HG03025 (cell line): Measurements from ENCODE around the gene DSCAM.
"Not testable (repeated sequence)": the region's sequence is repeated elsewhere in the genome, so short reads cannot be mapped to it uniquely, and the experiment has no call there.

Experiments
- ATAC-seq: cut with Tn5 transposase; IDR thresholded peaks from one replicate; pipeline ENCODE4 v1.9.1; 2021; ENCODE audit warnings: mild to moderate bottlenecking, moderate library complexity; ENCODE audit not compliant: unreplicated experiment, low FRiP score

Gene DSCAM

GRCh38 chr21:40474513-40474912 is 372.4 kb downstream of the DSCAM start:
- no peak for ATAC-seq

DNA sequence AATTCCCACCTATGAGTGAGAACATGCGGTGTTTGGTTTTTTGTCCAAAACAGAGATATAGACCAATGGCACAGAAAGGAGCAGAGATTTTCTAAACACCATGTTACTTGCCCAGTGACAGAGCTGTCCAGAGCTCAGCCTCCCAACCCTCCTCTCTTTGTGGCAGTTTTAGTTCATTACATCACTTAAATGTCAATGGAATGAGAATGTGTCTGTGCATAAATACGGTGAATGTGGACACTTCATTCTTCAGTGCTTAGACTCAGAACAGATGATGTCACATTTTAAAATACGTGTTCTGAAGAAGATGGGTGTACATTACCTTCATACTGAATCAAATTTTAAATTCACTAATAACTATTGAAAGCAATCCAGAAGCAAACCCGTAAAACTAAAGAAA is 374.9 kb downstream of the DSCAM start:
- no peak for ATAC-seq

DNA sequence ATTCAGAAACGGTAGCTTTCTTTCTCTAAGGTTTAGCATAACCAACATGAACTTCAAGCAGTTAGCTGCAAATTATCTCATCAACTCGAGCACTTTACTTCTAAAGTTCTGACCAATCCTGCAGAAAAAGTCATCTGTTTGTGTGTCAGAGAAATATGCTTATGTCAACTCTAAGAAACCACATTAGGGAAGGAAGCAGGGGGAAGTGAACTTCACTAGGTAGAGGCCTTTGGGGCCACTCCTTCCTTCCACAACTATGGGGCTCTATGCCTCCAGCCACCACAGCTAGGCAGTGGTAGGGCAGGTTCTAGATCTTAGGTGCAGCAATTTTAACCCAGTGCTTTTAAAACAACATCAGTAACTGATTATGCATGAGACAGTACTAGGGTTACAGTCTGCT is 375.9 kb downstream of the DSCAM start:
- no peak for ATAC-seq

DNA sequence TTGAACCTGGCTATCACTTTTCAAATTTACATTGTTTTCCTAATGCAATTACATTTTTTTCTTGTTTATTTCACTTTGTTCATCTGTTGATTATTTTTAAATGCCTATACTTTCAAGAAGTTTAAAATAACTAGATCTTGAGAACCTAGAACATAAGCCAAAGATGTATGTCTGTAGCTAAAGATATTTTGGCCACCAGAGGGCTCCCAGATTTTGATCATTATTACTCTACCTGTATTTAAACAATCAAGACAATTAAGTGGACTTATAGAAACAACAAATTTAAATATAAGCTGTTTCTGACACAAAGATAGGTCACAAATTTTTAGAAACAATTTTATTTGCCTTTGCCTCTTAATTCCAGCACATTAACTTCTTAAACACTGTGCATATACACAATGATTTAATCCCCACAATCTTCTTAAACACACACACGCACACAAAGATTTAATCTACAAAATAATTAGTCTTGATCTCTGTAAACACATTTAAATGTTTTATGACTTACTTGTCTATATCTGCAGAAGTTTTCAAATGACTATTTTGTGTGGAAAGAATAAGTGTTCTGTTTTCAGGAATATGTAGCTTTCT is 380.0 kb downstream of the DSCAM start:
- ATAC-seq, result no peak

- no peak for ATAC-seq
Observed at GRCh38 chr21:40465382-40465781, 381.6 kb downstream of the DSCAM start.

- ATAC-seq, result no peak
Observed at GRCh38 chr21:40463176-40463575, 383.8 kb downstream of the DSCAM start.

GRCh38 chr21:40461008-40461407 is 385.9 kb downstream of the DSCAM start:
- ATAC-seq, result no peak

GRCh38 chr21:40457741-40458140 is 389.2 kb downstream of the DSCAM start:
- no peak for ATAC-seq

- ATAC-seq, result no peak
Observed at GRCh38 chr21:40454057-40454456, 392.9 kb downstream of the DSCAM start.

DNA sequence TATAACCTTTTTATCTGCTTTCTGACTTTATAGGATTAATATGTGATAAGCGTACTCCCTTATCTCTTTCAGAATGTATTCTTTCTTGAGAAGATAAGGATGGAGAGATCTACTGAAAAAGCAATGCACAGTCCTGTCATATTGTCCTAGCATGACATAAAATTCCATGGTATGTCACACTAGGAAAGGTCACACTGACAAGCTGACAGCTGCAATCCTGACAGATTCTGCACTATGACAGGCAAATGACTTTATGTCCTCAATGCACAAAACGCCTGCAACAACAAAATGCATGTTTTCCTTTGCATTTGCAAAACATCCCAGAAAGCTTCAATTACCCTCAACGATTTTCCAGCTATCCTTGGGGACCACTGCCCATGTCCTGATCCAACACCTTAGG is 393.8 kb downstream of the DSCAM start:
- ATAC-seq, result no peak

DNA sequence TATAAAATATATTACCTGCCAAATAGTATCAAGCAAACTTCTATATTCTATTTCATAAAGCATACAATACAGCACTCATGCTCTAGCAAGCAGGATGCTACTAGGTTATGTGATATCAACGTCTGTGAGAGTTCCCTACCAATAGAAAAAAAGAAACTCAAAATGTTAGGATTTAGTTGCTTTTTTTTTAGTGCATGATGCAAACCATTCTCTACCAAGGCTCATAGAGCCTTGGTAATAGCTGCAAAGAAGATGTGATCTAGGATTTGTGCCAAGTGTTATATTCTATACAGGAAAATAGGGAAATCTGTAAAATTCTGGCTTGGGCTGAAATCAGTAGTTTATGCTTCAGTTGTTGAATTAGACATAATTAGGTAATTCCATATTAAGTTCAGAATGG is 394.4 kb downstream of the DSCAM start:
- ATAC-seq, result no peak

DNA sequence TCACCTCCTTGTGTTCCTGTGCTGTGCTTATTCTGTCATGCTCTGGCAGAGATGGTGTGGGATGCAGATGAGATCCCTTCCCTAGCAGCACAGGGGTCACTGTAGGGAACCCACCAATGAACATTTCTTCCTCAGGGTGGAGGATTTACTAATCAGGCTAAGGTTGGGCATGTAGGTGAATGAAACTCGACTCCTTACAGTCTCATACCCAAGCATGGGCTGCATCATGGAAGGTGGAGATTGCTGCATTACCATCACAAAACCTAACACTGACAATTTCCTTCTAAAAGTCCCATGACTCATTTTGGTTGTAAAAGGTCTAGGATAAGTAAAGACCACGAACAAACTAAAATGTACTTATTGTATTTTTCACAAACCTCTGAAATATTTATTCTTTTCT is 399.9 kb downstream of the DSCAM start:
- no peak for ATAC-seq

- ATAC-seq, result no peak
Observed at GRCh38 chr21:40445349-40445921, 401.5 kb downstream of the DSCAM start.

- not testable (repeated sequence) for ATAC-seq
Observed at GRCh38 chr21:40439581-40439980, 407.4 kb downstream of the DSCAM start.

DNA sequence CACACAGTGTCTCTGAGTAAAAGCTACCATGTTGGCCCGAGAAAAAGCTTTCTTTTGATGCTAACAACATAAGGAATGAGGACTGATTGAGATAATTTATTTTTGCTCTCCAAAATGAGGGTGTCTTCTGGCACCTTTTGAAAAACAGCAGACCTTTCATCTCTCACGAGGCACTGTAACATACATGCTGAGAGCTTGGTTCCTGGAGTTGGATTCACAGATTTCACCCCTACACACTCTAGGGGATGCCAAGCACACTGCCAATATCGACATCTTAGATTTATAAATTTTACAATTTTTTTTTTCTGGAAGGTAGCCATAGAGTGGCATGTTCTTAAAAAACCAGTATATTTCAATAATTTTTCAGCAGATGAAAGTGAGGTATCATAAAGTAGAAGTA is 408.3 kb downstream of the DSCAM start:
- no peak for ATAC-seq

- ATAC-seq, result no peak
Observed at GRCh38 chr21:40436261-40436660, 410.7 kb downstream of the DSCAM start.

DNA sequence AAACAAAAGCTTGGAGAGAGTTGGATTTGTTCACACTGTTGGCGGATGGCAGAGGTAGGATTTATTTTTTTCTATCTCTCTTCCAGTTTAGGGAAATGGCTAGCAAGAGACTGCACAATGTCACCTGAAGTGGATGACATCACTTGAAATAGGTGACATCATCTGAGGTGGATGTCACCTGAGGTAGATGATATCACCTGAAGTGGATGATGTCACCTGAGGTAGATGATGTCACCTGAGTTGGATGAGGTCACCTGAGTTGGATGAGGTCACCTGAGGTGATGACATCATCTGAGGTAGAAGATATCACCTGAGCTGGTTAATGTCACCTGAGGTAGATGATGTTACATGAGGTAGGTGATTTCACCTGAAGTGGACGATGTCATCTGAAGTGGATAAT is 413.4 kb downstream of the DSCAM start:
- ATAC-seq, result no peak

DNA sequence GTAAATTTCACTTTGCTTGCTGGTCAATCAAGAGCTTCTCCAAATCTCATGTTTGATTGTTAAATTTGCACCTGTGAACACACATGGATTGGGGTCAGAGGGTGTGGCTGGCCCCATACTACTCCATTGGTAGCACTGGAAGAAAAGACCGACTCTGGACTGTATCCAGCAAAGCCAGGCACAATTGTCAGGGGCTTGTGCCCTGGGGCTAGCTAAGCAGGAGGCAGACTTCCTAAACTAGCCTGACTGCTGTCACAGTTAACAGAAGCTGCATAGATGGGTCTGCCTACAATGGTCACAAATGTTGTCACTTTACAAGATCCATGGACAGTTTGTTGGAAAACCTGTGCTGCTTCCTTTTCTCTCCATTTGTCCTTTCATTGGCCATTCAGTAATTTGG is 421.0 kb downstream of the DSCAM start:
- ATAC-seq, result no peak

GRCh38 chr21:40422896-40423635 is 423.9 kb downstream of the DSCAM start:
- ATAC-seq, result no peak

GRCh38 chr21:40421121-40421520 is 425.8 kb downstream of the DSCAM start:
- no peak for ATAC-seq

GRCh38 chr21:40416572-40416971 is 430.4 kb downstream of the DSCAM start:
- ATAC-seq, result no peak

DNA sequence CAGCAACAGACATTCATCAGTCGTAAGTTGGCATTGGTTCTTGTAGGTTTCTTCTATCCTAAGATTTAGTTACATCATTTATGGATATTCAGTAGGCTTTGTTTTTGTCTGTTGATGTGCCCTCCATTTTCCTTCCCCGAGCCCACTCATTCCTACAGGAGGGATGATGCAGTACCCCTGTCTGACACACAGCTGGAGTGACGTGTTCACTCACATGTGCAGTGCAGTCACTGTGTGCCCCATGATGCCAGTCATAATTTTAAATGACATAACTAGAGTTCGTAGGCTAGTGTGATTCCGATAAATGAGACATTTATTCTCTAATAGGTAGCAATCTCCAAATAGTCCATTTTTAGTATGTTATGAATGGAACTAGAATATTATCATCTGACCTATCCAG is 438.4 kb downstream of the DSCAM start:
- ATAC-seq, result no peak
